Ishikawa (cell line): ENCODE measurements around the gene SEMA3D.

Source experiments
- CEBPB ChIP-seq: IDR thresholded peaks from 2 replicates; pipeline ENCODE4 v1.6.1; 2012
- CREB1 ChIP-seq: IDR thresholded peaks from 2 replicates; pipeline ENCODE4 v1.6.1; 2012; ENCODE audit warnings: low read depth
- EGR1 ChIP-seq: IDR thresholded peaks from 2 replicates; pipeline ENCODE4 v1.6.1; 2012
- EP300 ChIP-seq: IDR thresholded peaks from 2 replicates; pipeline ENCODE4 v1.6.1; 2012; ENCODE audit warnings: borderline replicate concordance
- FOXM1 ChIP-seq: IDR thresholded peaks from 2 replicates; pipeline ENCODE4 v1.6.1; 2012; ENCODE audit warnings: low read depth, borderline replicate concordance
- MAX ChIP-seq: IDR thresholded peaks from 2 replicates; pipeline ENCODE4 v1.6.1; 2012
- NFIC ChIP-seq: IDR thresholded peaks from 2 replicates; pipeline ENCODE4 v1.6.1; 2012
- RAD21 ChIP-seq: IDR thresholded peaks from 2 replicates; pipeline ENCODE4 v1.6.1; 2012; ENCODE audit warnings: low read depth
- REST ChIP-seq: IDR thresholded peaks from 2 replicates; pipeline ENCODE4 v1.6.1; 2012; ENCODE audit warnings: low read depth, mild to moderate bottlenecking
- TAF1 ChIP-seq: IDR thresholded peaks from 2 replicates; pipeline ENCODE4 v1.6.1; 2012; ENCODE audit warnings: low read depth, mild to moderate bottlenecking
- TCF12 ChIP-seq: IDR thresholded peaks from 2 replicates; pipeline ENCODE4 v1.6.1; 2012; ENCODE audit warnings: low read depth
- TEAD4 ChIP-seq: IDR thresholded peaks from 2 replicates; pipeline ENCODE4 v1.6.1; 2012
- USF1 ChIP-seq: IDR thresholded peaks from 2 replicates; pipeline ENCODE4 v1.6.1; 2012
- YY1 ChIP-seq: IDR thresholded peaks from 2 replicates; pipeline ENCODE4 v1.6.1; 2012; ENCODE audit warnings: low read depth
- ZBTB7A ChIP-seq: IDR thresholded peaks from 2 replicates; pipeline ENCODE4 v1.6.1; 2012; ENCODE audit warnings: low read depth

SEMA3D gene

GRCh38 chr7:85094046-85094725 is 92.7 kb downstream of the SEMA3D start:
- TF ChIP-seq RAD21, result no peak
- no peak for TF ChIP-seq USF1
- TF ChIP-seq CREB1, result no peak

- TF ChIP-seq TEAD4 (no peak), RAD21 (no peak), REST (no peak), TCF12 (no peak), TAF1 (no peak)
Measured at GRCh38 chr7:85091565-85091928, 95.3 kb downstream of the SEMA3D start.

GRCh38 chr7:85090919-85091564 is 95.8 kb downstream of the SEMA3D start:
- TF ChIP-seq TCF12 (no peak), EGR1 (no peak)

- TF ChIP-seq EGR1 (no peak), RAD21 (no peak), YY1 (no peak), NFIC (no peak), CREB1 (no peak), MAX (no peak), REST (no peak), EP300 (no peak), CEBPB (no peak), TEAD4 (no peak), FOXM1 (no peak), ZBTB7A (no peak), USF1 (no peak), TCF12 (no peak), TAF1 (no peak)
Measured at GRCh38 chr7:85090143-85090542, 96.7 kb downstream of the SEMA3D start.

GRCh38 chr7:85081846-85082245 is 105.0 kb downstream of the SEMA3D start:
- TF ChIP-seq ZBTB7A (no peak), FOXM1 (no peak), EGR1 (no peak), MAX (no peak), YY1 (no peak), TCF12 (no peak), NFIC (no peak), CREB1 (no peak), REST (no peak), RAD21 (no peak), EP300 (no peak), CEBPB (no peak), TAF1 (no peak), USF1 (no peak), TEAD4 (no peak)
